GM21786 (cell line): Measurements from ENCODE around the gene NLGN1.

Source experiments
- ATAC-seq: cut with Tn5 transposase; IDR thresholded peaks from one replicate; pipeline ENCODE4 v1.9.1; 2021; ENCODE audit not compliant: unreplicated experiment

Gene NLGN1

DNA sequence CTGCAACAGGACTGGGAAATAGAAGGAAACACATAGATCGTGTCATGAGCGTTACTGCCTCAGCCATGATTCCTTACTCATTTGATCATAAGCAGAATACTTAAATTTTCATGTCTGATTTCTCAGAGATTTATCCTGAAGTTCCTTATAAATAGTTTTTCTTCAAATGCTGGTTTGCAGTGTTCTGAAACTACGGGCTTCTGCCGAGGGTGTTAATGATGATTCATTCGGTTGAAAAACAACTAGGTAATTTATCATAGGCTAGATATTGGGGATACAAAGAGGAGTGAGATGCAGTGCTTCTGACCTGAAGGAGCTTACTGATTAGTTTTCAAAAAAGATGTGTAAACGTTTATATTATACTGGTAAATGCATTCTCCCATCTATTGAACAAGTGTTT lies 428.9 kb downstream of the NLGN1 start:
- no peak for ATAC-seq

DNA sequence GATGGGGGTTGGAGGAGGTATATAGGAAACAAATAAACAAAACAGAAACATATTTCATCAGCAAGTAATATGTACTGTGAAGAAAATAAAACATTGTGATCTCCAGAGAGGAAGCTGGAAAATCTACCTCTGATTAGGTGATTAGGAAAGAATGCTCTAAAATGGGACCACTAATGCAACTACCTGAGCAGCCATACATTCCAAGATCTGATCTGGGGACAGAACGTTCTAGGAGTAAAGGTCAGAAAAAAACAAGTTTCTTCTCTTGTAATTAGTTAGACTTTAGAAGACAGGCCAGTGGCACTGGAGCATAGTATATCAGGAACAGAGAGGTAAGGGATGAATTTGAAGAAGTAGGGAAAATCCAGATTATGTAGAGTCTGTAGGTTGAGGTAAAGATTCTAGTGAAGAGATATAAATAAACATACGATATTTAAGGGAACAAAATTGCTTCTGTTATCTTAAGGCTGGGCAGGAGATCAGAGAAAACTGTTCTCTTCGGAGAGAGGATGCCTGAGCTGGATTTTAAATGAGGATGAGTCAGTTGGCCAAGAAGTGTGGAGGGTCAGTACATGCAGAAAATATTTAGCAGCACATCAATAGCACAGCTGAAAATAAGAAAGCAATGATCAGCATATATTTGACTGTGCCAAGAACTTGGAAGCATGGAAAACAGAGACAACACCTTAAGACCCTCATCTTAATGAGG lies 429.5 kb downstream of the NLGN1 start:
- ATAC-seq: no peak

DNA sequence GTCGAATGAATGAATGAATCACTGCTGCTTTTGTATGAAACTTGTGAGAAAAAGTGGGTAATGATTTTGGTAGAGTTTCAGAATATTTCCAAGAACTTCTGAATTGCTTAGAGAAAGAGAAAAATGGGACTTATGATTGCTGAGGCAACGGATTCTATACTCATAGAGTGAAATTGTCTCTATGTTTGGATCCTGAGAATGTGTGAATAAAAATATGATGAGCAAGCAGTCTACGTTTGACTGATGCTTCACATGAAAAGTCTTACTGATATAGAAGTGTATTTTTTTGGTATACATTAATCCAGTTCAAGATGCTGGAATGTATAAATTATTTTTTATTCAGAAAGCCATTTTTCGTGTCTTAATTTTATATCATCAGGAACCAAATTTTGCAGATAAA lies 441.1 kb downstream of the NLGN1 start:
- ATAC-seq: no peak

DNA sequence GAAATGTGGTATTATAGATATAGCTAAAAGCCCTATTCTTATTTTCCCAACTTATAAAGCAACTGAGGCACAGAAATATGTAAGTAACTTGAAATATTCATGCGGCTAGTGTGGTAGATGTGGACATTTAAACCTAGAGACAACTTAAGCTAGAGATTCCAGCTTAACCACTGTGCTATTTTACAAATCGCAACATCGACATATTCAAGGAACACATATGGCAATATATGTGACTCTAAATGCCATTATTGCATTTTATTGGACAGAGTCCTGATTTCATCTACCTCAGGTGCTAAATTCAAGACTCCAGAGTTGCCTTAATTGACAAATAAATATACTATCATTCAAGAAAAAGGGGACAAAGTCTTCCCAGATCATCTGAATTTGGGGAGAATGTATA lies 442.3 kb downstream of the NLGN1 start:
- ATAC-seq: no peak

DNA sequence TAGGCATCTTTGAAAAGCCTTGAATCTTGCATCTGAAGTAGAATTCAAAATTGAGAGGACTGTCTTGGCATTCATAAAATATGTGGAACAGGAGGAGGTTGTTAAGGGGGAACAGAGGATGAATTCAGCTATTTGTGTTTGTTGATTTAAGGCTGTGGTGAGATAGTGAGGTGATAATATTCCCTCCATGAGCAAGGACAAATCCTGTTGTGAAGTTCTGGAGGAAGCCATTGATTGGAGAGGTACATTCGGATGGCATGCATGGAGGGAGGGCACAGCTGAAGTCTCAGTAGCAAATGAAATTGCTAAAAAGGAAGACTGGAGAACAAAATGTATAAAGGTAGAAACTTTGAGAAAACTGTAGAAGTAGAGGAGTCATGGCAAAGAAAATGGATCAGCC lies 443.8 kb downstream of the NLGN1 start:
- no peak for ATAC-seq

DNA sequence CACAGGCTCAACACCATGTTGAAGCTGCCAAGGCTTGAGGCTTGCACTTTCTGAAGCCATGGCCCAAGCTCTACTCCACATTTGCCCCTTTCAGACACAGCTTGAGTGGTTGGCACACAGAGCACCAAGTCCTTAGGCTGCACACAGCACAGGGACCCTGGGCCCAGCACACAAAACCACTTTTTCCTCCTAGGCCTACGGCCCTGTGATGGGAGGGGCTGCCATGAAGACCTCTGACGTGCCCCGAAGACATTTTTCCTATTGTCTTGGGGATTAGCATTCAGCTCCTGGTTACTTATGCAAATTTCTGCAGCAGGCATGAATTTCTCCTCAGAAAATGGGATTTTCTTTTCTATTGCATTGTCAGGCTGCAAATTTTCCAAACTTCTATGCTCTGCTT lies 445.5 kb downstream of the NLGN1 start:
- no peak for ATAC-seq

DNA sequence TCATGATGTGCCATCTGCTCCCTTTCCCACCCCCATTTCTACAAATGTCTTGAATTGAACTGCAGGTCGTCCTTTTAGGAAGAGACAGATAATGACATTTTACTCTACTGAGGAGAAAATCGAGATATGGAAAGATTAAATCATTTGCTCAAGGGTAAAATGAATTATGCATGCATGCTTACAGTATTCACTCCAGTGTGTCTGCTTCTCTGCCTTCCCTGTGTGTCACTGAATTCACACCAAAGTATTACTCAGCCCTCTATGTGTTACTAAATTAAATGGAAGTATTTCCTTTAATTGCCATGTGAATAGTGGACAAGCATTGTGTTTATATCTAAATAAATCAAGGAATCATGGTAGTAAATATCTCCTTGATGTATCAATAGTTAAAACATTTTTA lies 449.0 kb downstream of the NLGN1 start:
- ATAC-seq: no peak

DNA sequence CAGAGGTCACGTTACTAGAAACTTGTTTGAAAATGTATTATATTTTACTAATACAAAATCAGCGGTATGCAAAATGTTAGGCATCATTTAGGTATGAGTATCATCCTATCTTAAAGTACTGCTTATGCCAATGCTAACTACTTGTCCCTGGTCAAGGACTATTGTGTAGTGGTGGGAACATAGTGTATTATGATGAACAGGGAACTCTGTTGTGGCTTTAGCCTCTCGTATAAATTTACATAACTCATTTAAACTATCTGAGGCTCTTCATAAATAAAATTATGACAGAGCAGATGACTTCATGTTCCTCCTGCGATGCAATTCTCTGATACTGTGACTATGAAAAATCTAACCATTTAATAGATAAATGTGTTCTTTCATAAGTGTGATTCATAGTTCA lies 451.9 kb downstream of the NLGN1 start:
- ATAC-seq: no peak

DNA sequence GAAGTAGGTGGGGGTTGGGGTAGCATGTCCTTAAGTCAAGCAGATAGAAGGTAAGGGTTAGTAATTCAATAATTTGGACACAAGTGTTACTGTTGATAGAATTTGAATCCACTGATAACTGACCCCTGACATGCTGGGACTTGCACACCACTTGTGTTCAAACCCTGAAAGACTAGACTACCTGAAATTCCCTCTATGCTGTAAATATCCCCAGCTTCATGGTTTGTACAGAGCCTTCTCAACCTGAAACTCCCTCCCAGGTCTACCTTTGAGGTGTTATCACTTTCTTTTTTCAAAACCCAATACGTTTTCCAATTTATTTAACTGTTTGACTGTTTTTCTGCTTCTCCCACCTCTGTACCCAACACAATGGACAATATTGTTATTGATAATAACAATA lies 459.6 kb downstream of the NLGN1 start:
- ATAC-seq: no peak

DNA sequence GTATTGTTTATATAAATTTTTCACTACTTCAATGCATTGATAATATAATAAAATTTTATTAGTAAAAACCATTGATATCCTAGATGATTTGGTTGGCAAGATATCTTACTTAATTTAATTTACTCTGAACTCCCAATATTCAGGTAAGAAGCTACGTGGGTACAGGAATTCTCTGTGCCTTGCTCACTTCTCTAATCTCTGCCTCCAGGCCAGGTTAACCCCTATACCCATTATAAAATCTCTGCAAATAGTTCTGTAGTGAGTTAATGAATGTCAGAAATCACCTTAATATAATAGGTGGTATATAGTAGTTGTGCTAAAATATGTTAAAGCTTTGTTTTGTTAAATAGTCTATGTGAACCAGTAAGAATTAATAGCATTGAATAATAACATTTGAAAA lies 465.2 kb downstream of the NLGN1 start:
- ATAC-seq: no peak

DNA sequence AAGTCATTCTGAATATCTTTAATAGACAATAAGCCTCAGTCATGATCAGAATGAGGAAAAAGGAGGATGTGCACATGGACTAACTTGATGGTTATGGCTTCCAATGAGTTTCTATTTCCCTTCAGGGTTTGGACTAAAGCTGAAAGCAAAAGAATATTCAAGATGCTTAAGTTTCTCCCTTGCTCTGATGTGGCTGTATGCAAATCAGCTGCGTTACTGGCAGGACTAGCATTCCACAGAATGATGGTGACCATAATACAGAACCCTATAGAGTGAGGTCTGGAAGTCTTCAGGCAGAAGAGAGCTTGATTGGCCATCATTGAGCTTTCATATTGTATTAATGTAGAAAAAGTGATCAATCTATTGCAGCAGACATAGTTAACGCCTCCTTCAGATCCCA lies 466.0 kb downstream of the NLGN1 start:
- ATAC-seq: no peak

DNA sequence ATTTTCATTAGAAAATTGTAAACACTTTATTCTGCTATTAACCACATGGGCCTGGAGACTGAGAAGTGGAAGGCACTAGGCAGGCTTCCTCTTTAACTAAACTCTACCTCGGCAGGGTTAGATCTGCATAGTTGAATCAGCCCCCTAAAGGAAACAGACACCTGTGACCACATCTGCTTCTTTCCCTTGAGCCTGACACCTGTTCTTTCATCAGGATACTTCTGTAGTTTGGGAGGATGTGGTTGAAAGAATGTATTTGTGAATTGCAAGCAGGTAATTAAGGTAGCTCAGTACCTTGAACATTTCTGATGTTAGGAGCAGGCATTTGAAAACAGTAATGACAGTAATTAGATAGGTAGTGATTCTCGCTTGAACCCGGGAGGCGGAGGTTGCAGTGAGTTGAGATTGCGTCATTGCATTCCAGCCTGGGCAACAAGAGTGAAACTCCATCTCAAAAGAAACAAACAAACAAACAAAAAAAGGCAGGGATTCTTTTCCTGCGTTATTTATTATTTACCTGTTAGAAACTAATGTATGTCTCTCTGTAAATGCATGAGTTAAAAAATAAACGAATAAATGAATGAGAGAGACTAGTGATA lies 468.5 kb downstream of the NLGN1 start:
- no peak for ATAC-seq

DNA sequence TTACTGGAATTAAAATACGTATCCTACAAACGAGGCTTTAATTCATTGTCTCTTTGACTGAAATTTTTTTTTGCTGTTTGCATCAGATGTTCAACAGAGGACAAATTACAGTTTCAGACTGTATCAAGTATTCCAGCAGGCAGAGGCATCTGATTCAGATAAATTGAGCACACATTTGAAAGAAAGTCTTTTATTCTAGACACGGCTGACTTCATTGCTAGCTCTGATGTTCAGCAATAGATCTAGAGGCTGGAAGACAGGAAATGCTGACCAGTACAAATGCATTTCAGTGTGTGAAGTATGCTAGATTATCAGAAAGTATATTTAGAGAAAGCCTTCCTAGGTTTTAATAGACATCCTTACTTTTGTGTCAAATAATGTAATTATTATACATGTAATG lies 472.2 kb downstream of the NLGN1 start:
- no peak for ATAC-seq

DNA sequence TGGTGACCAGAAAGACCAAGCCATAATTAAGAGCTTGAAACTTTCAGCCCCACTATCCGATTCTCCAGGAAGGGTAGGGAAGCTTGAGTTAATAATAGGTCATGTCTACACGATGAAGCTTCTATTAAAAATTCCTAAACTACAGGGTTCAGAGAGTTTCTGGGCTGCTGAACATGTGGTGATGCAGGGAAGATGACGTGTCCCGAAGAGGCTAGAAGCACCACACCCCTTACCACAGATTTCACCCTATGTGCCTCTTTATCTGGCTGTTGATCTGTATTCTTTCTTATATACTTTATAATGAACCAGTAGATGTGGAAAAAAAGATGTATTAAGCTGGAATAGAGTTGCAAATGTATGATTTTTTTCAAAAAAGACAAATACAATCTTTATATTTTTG lies 473.4 kb downstream of the NLGN1 start:
- no peak for ATAC-seq

DNA sequence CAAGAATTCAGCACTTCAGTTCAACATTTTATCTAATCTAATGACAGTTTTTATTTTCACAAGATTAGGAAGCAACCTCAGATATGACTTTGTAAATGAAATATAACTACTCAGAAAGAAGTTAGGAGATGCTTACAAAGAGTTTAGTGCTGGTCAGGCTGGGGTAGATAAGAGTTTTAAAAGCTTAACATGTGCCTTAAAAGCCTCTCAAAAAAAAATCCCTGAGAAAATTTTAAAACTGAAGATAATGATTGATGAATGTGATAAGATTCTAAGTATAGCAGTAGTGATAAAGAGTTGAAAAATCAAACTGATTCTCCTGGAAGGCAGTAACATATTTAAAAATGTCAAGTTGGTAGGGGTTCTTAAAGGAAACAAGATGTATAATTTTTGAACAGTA lies 478.2 kb downstream of the NLGN1 start:
- ATAC-seq: no peak

DNA sequence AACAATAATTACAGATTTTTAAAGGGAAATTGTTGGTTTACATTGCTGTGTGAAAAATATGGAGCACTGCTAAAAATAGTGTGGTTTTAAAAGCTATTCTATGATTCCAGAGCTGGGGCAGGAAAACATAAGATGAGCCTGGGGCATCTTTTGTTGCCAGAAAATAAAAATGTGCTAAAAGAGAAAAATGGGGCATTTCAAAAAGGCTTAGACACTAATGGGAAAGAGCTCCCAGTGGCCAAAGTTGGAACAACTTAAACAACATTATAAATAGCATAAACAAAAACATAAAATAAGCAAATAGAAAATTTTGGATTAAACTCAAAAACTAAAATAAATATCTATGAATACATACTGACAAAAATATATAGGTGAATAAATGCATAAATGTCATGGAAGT lies 478.9 kb downstream of the NLGN1 start:
- ATAC-seq: no peak

DNA sequence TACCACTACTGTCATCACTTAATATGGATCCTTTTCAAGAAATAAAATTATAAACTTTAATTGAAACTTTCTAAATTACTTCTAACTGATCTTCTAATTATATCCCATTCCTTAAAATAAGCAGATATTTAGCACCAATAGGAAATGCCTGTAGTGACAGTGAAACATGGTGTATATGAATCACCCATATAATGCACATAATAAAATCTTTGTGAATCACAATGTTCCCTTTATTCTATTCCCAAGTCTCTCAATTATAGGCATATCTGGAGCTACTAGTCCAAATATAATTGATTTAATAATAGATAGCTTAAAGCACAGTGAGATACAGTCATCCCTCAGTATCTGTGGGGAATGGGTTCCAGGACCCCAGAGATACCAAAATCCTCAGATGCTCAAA lies 490.3 kb downstream of the NLGN1 start:
- no peak for ATAC-seq

DNA sequence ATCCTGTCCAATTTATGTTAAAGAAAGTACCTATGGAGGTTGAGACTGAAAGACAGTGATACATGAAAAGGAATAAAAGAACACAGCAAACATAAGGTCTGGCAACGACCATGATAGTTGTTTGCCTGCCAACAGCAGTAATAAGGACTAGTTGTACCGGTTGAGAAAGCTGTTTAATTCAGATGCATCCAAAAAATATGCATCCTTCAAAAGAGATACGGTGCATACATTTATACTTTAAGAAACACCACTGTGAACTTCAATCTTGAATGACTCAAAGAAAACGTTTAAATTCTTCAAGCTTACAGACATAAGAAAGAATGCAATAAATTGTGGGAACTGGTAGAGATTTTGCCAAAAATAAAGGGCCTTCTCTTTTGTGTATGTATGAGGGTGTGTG lies 492.1 kb downstream of the NLGN1 start:
- no peak for ATAC-seq

DNA sequence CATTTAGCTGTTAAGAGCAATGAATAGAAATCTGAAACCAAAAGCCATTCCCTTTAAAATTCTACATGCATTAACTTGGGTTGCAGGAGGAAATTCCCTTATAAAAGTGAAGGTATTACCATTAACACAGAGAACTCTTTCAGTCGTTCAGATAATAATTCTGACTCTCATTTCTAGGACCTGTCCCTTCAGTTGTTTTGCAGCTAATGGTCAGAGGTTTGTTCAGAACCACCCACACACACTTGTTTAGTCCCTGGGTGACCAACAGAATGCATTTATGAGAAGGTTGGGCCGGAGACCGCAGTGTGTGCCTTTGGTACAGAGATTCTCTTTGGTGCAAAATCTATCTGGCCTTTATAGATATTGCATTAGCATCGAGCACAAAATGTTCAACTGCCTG lies 492.5 kb downstream of the NLGN1 start:
- ATAC-seq: no peak

DNA sequence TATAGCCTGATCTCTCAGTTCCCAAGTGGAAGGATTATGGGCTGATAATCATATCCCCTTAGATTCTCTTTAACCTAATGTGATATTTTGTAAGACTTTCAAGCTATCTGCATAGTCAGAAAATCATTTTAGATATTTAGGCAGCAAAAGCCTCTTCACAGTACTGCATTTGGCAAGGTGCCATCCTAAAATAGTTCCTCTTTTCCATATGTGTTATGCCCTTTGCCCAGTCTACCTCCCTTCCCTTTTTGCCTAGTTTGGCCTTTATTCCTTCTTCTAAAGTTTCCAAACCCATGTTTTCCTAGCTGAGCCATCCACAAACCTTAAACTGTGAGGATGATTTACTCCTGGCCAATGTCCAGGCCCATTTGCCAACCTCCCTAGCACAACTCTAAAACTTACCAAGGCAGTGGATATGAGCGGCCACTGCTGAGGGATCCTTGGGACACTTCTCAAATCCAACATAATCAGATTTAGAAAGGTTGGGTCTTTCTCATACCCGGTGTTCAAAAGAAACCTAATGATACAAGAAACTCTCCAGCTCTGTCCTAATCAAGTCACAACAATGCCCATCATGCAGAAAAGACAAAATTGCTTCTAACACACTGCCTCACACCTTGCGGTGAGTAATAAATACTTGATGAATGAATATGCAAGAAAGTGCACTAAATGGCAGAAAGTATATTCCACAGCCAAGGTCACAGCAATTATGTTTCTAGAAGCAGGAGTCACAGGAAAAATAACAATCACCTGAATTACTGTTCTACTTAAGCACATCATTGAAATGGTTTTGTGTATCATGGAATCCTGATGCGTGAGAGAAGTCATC lies 493.9 kb downstream of the NLGN1 start:
- no peak for ATAC-seq

DNA sequence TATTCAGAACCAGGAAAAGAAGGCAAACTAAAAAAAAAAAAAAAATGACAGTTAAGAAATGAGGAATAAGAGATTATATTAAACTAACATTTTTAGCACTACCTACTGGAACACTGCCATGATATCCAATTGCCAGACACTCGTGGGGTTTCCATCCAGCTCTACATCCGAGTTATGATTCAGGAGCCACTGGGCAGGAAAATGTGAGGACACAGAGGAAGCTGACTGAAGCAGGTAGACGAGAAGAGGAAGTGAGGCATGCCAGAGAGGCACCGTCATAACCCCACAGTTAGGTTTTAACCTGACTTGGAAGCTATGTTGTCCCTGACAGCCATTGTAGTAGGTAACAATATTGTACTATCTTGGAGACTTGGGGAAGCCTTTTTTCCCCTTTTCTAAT lies 495.0 kb downstream of the NLGN1 start:
- ATAC-seq: no peak

DNA sequence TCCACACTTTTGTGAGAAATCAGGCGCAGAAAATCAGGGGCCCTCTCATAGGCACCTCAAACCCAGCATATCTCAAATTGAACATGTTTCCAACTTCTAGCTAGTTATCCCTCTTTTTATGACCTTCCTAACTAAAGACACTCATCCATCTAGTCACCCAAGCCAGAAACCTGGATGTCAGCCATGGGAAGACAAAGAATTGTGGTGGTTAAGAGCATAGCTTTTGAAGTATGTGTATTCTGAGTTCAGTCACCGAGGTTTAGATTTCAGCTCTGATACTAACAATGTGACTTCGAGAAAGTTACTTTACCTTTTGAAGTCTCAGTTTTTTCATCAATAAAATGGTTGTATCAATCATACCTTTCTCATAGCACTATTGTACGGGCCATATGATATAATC lies 495.5 kb downstream of the NLGN1 start:
- ATAC-seq: no peak
